Tibial nerve (tissue), 4 donors: ENCODE results near the gene SSBP2. TPM values are rescaled to one million over a fixed set of nuclear protein-coding genes. Genes with fewer than 3 reads are reported as not detected.

Source experiments
- DNase-seq, 2 donors: peaks; one replicate each; pipeline ENCODE4 v3.0.0-alpha.2; 2019; ENCODE audit warnings: low spot score in 2 of 2
- H3K27ac ChIP-seq, 4 donors: fragments of 200-600 bp; sonication (generic) in 3 of 4; one replicate each; pipeline ENCODE4 v1.5.1; 2017 to 2019; ENCODE audit warnings: mild to moderate bottlenecking in 1 of 4
- H3K27me3 ChIP-seq, 2 donors: fragments of 200-600 bp; sonication (generic) in 1 of 2; one replicate each; pipeline versions ENCODE4 v1.5.1 to v1.6.0; 2017 to 2019
- H3K36me3 ChIP-seq, 3 donors: fragments of 200-600 bp; sonication (generic); one replicate each; pipeline ENCODE4 v1.5.1; 2018 to 2019
- H3K4me1 ChIP-seq, 4 donors: fragments of 200-600 bp; sonication (generic) in 3 of 4; one replicate each; pipeline ENCODE4 v1.5.1; 2017 to 2019
- H3K4me3 ChIP-seq, 4 donors: fragments of 200-600 bp; sonication (generic) in 3 of 4; one replicate each; pipeline ENCODE4 v1.5.1; 2017 to 2019; ENCODE audit warnings: mild to moderate bottlenecking in 1 of 4, moderate library complexity in 1 of 4
- H3K9me3 ChIP-seq, 4 donors: fragments of 200-600 bp; sonication (generic) in 3 of 4; one replicate each; pipeline ENCODE4 v1.5.1; 2017 to 2019
- EP300 ChIP-seq, 2 donors: sonication (generic); formaldehyde crosslinking; IDR thresholded peaks; one replicate each; pipeline ENCODE4 v1.6.1; 2017; ENCODE audit warnings: antibody characterized with exemption in 2 of 2, mild to moderate bottlenecking in 1 of 2
- POLR2A ChIP-seq, 2 donors: fragments of 450-650 bp; IDR thresholded peaks; one replicate each; pipeline ENCODE4 v1.6.1; 2017; ENCODE audit warnings: antibody characterized with exemption in 2 of 2, mild to moderate bottlenecking in 2 of 2, moderate library complexity in 2 of 2
- whole genome bisulfite sequencing, 2 donors: methylation state at CpG; one replicate each; pipeline ENCODE4 v1.1.5; 2018; 5-methylcytosine and 5-hydroxymethylcytosine counted together
- total RNA-seq, 4 donors: library from RNA; depleted of rRNA; stranded (reverse); fragments of >200 nt; gene quantifications; one replicate each; pipeline ENCODE4 v1.1.0, GENCODE V29; 2016
- TF ChIP-seq, protein P1 (sequence below), 5 experiments: fragments of 200-600 bp in 3 of 5; fragments of 450-650 bp in 2 of 5; sonication (generic) in 3 of 5; IDR thresholded peaks; one replicate each; pipeline ENCODE4 v1.5.1; 2016 to 2019; ENCODE audit warnings: antibody characterized with exemption in 5 of 5, mild to moderate bottlenecking in 3 of 5, moderate library complexity in 2 of 5

SSBP2 gene
- total RNA-seq, 4 donors from 2014 or later, result 62.6 to 95.1 (median 77.5) TPM

GRCh38 chr5:81429363-81429762 lies 321.5 kb downstream of the SSBP2 start:
- Histone ChIP-seq H3K4me3 (no peak overlapping the region), H3K4me1 (peaks cover 0 to 33% (median 18%) of the 10 kb centered on the region in 4 donors), H3K9me3 (no peaks in the 10 kb centered on the region), H3K36me3 (peaks cover 0 to 6% (median 0%) of the 10 kb centered on the region in 3 donors), H3K27me3 (no peaks in the 10 kb centered on the region), H3K27ac (no peak overlapping the region)
- DNase-seq, result no peak
- WGBS, 2 donors, result 72 to 80% methylated on average over 3 of the region's 3 CpGs
- TF ChIP-seq, protein P1, sequence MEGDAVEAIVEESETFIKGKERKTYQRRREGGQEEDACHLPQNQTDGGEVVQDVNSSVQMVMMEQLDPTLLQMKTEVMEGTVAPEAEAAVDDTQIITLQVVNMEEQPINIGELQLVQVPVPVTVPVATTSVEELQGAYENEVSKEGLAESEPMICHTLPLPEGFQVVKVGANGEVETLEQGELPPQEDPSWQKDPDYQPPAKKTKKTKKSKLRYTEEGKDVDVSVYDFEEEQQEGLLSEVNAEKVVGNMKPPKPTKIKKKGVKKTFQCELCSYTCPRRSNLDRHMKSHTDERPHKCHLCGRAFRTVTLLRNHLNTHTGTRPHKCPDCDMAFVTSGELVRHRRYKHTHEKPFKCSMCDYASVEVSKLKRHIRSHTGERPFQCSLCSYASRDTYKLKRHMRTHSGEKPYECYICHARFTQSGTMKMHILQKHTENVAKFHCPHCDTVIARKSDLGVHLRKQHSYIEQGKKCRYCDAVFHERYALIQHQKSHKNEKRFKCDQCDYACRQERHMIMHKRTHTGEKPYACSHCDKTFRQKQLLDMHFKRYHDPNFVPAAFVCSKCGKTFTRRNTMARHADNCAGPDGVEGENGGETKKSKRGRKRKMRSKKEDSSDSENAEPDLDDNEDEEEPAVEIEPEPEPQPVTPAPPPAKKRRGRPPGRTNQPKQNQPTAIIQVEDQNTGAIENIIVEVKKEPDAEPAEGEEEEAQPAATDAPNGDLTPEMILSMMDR (IDR thresholded peaks at IDR 0.05), result no peak
- TF ChIP-seq POLR2A (IDR thresholded peaks at IDR 0.05) (no peak), EP300 (IDR thresholded peaks at IDR 0.05) (no peak)

DNA sequence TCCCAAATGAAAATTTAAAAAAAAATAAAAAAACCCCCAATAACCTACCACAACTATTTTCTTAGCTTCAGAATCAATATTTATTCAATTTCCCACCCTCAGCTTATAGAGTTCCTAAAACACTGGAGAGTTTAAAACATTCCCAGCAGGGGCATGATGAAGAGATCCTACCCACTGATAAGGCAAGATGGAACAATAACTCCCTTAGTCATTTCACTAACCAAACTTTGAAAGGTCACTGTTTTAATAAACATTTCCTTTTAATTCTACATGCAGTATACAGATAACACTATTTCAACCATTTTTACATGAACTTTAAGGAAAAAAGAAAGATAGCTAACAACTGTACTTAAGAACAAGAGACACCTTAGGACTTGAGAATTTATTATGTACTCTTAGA lies 322.0 kb downstream of the SSBP2 start:
- no peak overlapping the region for H3K4me3 ChIP-seq
- H3K27ac ChIP-seq, result peak overlapping the region in 1 of 4 donors; percentile 13
- no peaks in the 10 kb centered on the region for H3K27me3 ChIP-seq
- TF ChIP-seq EP300 (IDR thresholded peaks at IDR 0.05), result no peak
- TF ChIP-seq, protein P1 (IDR thresholded peaks at IDR 0.05), result no peak
- no peak for TF ChIP-seq POLR2A (IDR thresholded peaks at IDR 0.05)
- H3K9me3 ChIP-seq, result no peaks in the 10 kb centered on the region
- peaks cover 0 to 6% (median 0%) of the 10 kb centered on the region in 3 donors for H3K36me3 ChIP-seq
- H3K4me1 ChIP-seq, result peaks cover 0 to 34% (median 18%) of the 10 kb centered on the region in 4 donors
- no peak for DNase-seq

- H3K4me1 ChIP-seq, result peaks cover 0 to 34% (median 18%) of the 10 kb centered on the region in 4 donors
- H3K4me3 ChIP-seq, result no peak overlapping the region
- no peaks in the 10 kb centered on the region for H3K9me3 ChIP-seq
- peak overlapping the region in 1 of 4 donors; percentile 13 for H3K27ac ChIP-seq
- no peak for DNase-seq
- no peaks in the 10 kb centered on the region for H3K27me3 ChIP-seq
- 52 to 61% methylated on average over 3 of the region's 3 CpGs for WGBS, 2 donors
- TF ChIP-seq, protein P1 (IDR thresholded peaks at IDR 0.05), result no peak
- TF ChIP-seq POLR2A (IDR thresholded peaks at IDR 0.05) (no peak), EP300 (IDR thresholded peaks at IDR 0.05) (no peak)
- H3K36me3 ChIP-seq, result peaks cover 0 to 6% (median 0%) of the 10 kb centered on the region in 3 donors
Measured at GRCh38 chr5:81428446-81428845, 322.5 kb downstream of the SSBP2 start.

- DNase-seq, result no peak
- Histone ChIP-seq H3K4me1 (peaks cover 0 to 41% (median 18%) of the 10 kb centered on the region in 4 donors), H3K9me3 (no peaks in the 10 kb centered on the region), H3K27ac (no peak overlapping the region), H3K4me3 (no peak overlapping the region), H3K27me3 (no peaks in the 10 kb centered on the region), H3K36me3 (peaks cover 0 to 4% (median 0%) of the 10 kb centered on the region in 3 donors)
- TF ChIP-seq POLR2A (IDR thresholded peaks at IDR 0.05) (no peak), EP300 (IDR thresholded peaks at IDR 0.05) (no peak)
- TF ChIP-seq, protein P1 (IDR thresholded peaks at IDR 0.05), result no peak
- 87 to 94% methylated on average over 1 of the region's 1 CpG for WGBS, 2 donors
Measured at GRCh38 chr5:81427566-81427965, 323.3 kb downstream of the SSBP2 start.

- Histone ChIP-seq H3K4me1 (peaks cover 0 to 46% (median 20%) of the 10 kb centered on the region in 4 donors), H3K36me3 (no peaks in the 10 kb centered on the region), H3K9me3 (no peaks in the 10 kb centered on the region), H3K27ac (peak overlapping the region in 3 of 4 donors; percentile 35 to 77 (median 70)), H3K27me3 (no peaks in the 10 kb centered on the region), H3K4me3 (no peak overlapping the region)
- TF ChIP-seq, protein P1 (IDR thresholded peaks at IDR 0.05), result no peak
- TF ChIP-seq POLR2A (IDR thresholded peaks at IDR 0.05) (no peak), EP300 (IDR thresholded peaks at IDR 0.05) (no peak)
- no peak for DNase-seq
- WGBS, 2 donors, result 22 to 27% methylated on average over 3 of the region's 3 CpGs
Measured at GRCh38 chr5:81426359-81427030, 324.4 kb downstream of the SSBP2 start.
